Bronchial epithelial cell (primary cell): ENCODE results near the gene EDAR. TPM values are rescaled to one million over a fixed set of nuclear protein-coding genes. Genes with fewer than 3 reads are reported as not detected.

Experiments used
- DNase-seq: peaks from one replicate; pipeline ENCODE4 v3.0.0-alpha.2; 2010; ENCODE audit warnings: low read depth
- FAIRE-seq: peaks from 2 replicates; lab custom pipeline; 2011; peaks lifted over from hg19 to GRCh38; lab: Jason Lieb, UNC
- H3K27me3 ChIP-seq: 2 replicates; pipeline ENCODE4 v1.5.1; 2011; ENCODE audit warnings: low read length; ENCODE audit not compliant: control insufficient read depth, insufficient read depth
- H3K36me3 ChIP-seq: 2 replicates; pipeline ENCODE4 v1.5.1; 2011; ENCODE audit warnings: low read length; ENCODE audit not compliant: control insufficient read depth, insufficient read depth
- H3K4me3 ChIP-seq: 2 replicates; pipeline ENCODE4 v1.5.1; 2011; ENCODE audit warnings: mild to moderate bottlenecking, low read depth, low read length, control low read depth
- total RNA-seq: library from RNA; depleted of rRNA; stranded (reverse); fragments of >200 nt; gene quantifications from 2 replicates; pipeline ENCODE4 v1.2.1, GENCODE V29; 2014
- TF ChIP-seq, protein P1 (sequence below): IDR thresholded peaks from 2 replicates; pipeline ENCODE4 v1.5.1; 2011; ENCODE audit warnings: mild to moderate bottlenecking, moderate library complexity, low read length, control low read depth, inconsistent platforms; ENCODE audit not compliant: insufficient read depth, severe bottlenecking

Gene EDAR
- total RNA-seq, 1 donor from 2014 or later: under 0.01 TPM

DNA sequence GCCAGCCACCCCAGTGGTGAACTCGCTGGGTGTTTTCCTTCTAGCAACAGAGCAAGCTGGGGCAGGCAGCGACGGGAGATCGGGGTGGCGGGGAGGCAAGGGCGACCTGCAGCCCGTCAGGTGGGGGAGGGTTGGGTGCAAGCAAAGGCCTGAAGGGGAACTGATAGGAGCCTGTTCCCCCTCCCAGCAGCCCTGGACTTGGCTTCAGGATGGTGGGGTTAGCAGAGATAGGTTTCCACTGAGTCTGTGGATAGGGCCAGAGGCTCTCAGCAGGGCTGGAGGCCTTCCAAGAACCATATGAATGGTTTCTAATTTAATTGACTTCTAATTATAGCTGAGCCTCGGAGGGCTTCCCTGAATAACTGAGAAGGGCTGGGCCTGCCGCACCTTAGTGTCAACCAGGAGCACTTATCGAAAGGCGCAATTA lies 55.3 kb downstream of the EDAR start:
- no peaks in the 10 kb centered on the region for H3K36me3 ChIP-seq
- DNase-seq (peak; percentile 59), FAIRE-seq (no peak)
- H3K4me3 ChIP-seq: no peak overlapping the region
- TF ChIP-seq, protein P1, sequence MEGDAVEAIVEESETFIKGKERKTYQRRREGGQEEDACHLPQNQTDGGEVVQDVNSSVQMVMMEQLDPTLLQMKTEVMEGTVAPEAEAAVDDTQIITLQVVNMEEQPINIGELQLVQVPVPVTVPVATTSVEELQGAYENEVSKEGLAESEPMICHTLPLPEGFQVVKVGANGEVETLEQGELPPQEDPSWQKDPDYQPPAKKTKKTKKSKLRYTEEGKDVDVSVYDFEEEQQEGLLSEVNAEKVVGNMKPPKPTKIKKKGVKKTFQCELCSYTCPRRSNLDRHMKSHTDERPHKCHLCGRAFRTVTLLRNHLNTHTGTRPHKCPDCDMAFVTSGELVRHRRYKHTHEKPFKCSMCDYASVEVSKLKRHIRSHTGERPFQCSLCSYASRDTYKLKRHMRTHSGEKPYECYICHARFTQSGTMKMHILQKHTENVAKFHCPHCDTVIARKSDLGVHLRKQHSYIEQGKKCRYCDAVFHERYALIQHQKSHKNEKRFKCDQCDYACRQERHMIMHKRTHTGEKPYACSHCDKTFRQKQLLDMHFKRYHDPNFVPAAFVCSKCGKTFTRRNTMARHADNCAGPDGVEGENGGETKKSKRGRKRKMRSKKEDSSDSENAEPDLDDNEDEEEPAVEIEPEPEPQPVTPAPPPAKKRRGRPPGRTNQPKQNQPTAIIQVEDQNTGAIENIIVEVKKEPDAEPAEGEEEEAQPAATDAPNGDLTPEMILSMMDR: no peak
- H3K27me3 ChIP-seq: peaks cover 4% of the 10 kb centered on the region

DNA sequence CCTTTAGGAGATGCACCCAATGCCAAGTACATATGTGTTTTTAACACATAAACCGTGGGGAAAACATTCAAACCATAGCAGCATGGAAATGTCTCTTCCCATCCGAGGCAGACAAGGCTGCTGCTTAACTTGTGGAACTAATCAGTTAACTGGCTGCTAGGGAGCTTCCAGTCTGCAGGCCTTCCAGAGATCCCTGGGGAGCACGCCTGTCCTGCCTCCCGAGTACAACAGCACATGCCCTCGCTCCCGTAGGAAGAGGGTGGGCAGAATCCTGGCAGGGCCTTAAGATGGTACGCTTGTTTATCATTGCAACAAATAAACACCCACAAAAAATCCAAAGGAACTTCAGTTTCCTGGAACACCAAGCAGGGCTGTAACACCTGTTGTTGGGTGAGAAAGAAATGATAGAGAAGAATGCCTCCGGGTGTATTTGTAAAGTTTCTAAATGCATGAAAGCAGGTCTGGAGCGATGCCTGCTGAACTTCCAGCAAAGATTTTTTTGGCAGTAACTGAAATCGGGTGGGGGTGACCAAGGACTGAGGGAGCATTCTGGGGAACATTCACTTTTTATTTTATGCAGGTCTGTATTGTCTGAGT lies 56.2 kb downstream of the EDAR start:
- Histone ChIP-seq H3K27me3 (peaks cover 4% of the 10 kb centered on the region), H3K4me3 (no peak overlapping the region), H3K36me3 (no peaks in the 10 kb centered on the region)
- TF ChIP-seq, protein P1: no peak
- DNase-seq (no peak), FAIRE-seq (no peak)

DNA sequence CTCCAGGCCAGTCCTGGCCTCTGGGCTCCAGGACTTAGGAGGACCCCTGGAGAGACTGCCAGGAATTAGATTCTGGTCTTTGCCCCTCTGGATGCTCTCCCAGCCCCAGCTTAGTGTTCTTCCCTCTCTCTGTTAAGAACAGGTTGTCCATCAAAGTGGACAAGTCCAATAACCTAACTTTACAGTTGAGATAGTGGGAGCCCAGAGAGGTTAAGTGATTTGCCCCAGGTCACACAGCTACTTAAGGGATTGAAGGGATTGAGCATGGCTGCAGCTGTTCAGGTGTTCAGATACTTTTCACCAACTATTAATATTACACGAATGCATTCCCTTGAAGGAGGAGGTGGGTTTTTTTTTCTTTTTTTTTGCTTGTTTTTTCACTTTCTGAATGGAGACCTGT lies 57.6 kb downstream of the EDAR start:
- no peak for DNase-seq
- TF ChIP-seq, protein P1: no peak
- peaks cover 4% of the 10 kb centered on the region for H3K27me3 ChIP-seq
- H3K36me3 ChIP-seq: no peaks in the 10 kb centered on the region
- H3K4me3 ChIP-seq: no peak overlapping the region
- FAIRE-seq: no peak

DNA sequence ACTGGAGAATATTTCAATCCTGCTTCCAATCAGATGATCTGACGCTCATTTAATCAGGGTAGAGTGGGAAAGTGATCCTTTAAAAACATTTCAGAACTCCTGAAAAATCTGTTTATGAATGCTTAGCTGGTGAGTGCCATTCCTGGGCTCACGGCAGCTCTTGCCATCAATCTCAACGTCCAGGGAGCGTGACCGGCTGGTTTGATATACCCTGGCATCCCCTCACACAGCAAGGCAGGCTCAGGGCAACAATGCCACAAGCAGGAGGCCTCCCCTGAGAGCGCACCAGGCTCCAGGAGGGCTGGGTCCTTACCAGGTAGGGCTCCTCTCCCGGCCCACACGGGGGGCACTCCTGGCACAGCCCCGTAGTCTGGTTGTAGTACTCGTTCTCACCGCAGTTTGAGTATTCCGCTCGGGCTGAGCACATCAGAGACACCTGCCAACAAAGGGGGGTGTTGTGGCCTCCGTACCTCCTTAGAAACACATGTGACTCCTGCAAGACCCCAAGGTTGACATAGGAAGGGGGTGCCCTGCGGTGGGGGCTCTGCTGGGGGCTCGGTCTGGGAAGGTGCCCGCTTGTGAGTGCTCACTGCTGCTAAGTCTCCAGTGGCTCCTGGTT lies 59.1 kb downstream of the EDAR start:
- Histone ChIP-seq H3K36me3 (no peaks in the 10 kb centered on the region), H3K27me3 (peaks cover 2% of the 10 kb centered on the region), H3K4me3 (no peak overlapping the region)
- TF ChIP-seq, protein P1: no peak
- FAIRE-seq (no peak), DNase-seq (no peak)

DNA sequence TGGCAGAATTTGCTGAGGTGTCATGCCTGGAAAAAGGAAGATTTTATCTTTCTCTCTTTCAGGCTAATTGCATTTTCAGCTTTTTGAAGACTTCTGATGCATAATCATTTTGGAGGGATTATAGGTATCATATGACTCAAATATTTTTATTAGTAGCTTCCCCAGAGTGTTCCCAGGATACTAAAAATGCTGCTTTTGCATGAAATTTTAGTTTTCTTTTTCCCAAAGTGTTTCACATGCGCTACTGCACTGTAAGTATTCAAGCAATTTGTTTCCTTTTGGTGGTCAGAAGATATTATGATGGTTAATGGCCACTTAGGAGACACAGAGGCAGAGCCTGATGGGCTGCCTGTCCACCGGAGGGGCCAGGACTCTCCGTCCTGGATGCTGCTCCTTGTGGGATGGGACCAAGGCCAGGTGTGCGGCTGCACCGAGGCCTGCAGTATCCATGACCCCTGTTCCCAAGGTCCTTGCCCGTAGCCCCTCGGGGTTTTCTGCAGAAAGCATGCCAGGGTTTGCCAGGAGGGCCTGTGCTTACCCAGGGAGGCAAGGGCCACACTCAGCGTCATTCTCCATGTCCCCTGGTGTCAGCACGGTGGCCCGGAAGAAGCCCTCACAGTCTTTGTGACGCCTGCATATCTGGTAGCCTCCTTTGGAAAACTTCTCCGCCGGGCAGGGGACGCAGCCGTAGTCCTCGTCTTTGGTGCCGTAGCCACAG lies 60.2 kb downstream of the EDAR start:
- Histone ChIP-seq H3K36me3 (no peaks in the 10 kb centered on the region), H3K27me3 (peaks cover 2% of the 10 kb centered on the region), H3K4me3 (no peak overlapping the region)
- DNase-seq (no peak), FAIRE-seq (no peak)
- TF ChIP-seq, protein P1: no peak
